NCI-H1092 treated with DMSO at 0.1 percent for 48 hours (cell line): ENCODE results near the gene EPAS1.

Experiments
- DNase-seq: peaks from one replicate; lab custom pipeline; 2025; lab: John Stamatoyannopoulos, UW

EPAS1 gene

GRCh38 chr2:46273919-46274318, 23.3 kb upstream of the EPAS1 start:
- DNase-seq = no peak

- DNase-seq = no peak
Measured at GRCh38 chr2:46274586-46274985, 22.6 kb upstream of the EPAS1 start.

- DNase-seq = no peak
Measured at GRCh38 chr2:46275995-46276394, 21.2 kb upstream of the EPAS1 start.

- DNase-seq = no peak
Measured at GRCh38 chr2:46276642-46277041, 20.6 kb upstream of the EPAS1 start.

GRCh38 chr2:46277431-46278190, 19.6 kb upstream of the EPAS1 start:
- DNase-seq = no peak

GRCh38 chr2:46278952-46279351, 18.3 kb upstream of the EPAS1 start:
- no peak for DNase-seq

GRCh38 chr2:46281939-46282338, 15.3 kb upstream of the EPAS1 start:
- DNase-seq = no peak

GRCh38 chr2:46283693-46284092, 13.5 kb upstream of the EPAS1 start:
- no peak for DNase-seq

GRCh38 chr2:46284260-46284659, 12.9 kb upstream of the EPAS1 start:
- DNase-seq = no peak

GRCh38 chr2:46284796-46285195, 12.4 kb upstream of the EPAS1 start:
- no peak for DNase-seq

GRCh38 chr2:46286715-46287114, 10.5 kb upstream of the EPAS1 start:
- no peak for DNase-seq

GRCh38 chr2:46290078-46290477, 7.1 kb upstream of the EPAS1 start:
- no peak for DNase-seq

- DNase-seq = no peak
Measured at GRCh38 chr2:46293466-46293865, 3.7 kb upstream of the EPAS1 start.

- peak; percentile 2 for DNase-seq
Measured at GRCh38 chr2:46294176-46294836, 2.9 kb upstream of the EPAS1 start.

GRCh38 chr2:46296216-46296839, 879 bp upstream of the EPAS1 start:
- DNase-seq = no peak

GRCh38 chr2:46297546-46298271, 502 bp downstream of the EPAS1 start:
- no peak for DNase-seq

- no peak for DNase-seq
Measured at GRCh38 chr2:46298272-46298521, 990 bp downstream of the EPAS1 start.

- peak; percentile 9 for DNase-seq
Measured at GRCh38 chr2:46298522-46299353, 1.5 kb downstream of the EPAS1 start.

- DNase-seq = peak; percentile 22
Measured at GRCh38 chr2:46299365-46300263, 2.4 kb downstream of the EPAS1 start.

- no peak for DNase-seq
Measured at GRCh38 chr2:46300406-46300832, 3.2 kb downstream of the EPAS1 start.
